ENCODE measurements around the gene MRPL53. TPM values are rescaled to one million over a fixed set of nuclear protein-coding genes. Genes with fewer than 3 reads are reported as not detected.
"Not testable (repeated sequence)": the region's sequence is repeated elsewhere in the genome, so short reads cannot be mapped to it uniquely, and the experiment has no call there.

MRPL53 gene
- total RNA-seq, 2 donors from 2014 or later = 82.4 to 99.4 TPM

- H3K27ac Mint-ChIP-seq = peak overlapping the region; percentile 50 to 70
- DNase-seq (ENCODE audit: low spot score in 2 of 2) = no peak
- H3K36me3 Mint-ChIP-seq = peaks cover 9 to 11% of the 10 kb centered on the region in 2 donors
- H3K9me3 Mint-ChIP-seq = no peaks in the 10 kb centered on the region
- ATAC-seq = no peak
Observed at GRCh38 chr2:74462786-74463105, 9.7 kb downstream of the MRPL53 start.

- ATAC-seq = no peak
- Mint-ChIP-seq H3K27ac (peak overlapping the region in 1 of 2 donors; percentile 50), H3K36me3 (peaks cover 11 to 12% of the 10 kb centered on the region in 2 donors), H3K9me3 (no peaks in the 10 kb centered on the region)
- DNase-seq (ENCODE audit: low spot score in 2 of 2) = no peak
Observed at GRCh38 chr2:74462054-74462785, 10.3 kb downstream of the MRPL53 start.

GRCh38 chr2:74461187-74462053, 11.1 kb downstream of the MRPL53 start:
- no peaks in the 10 kb centered on the region for H3K9me3 Mint-ChIP-seq
- peaks cover 19 to 20% of the 10 kb centered on the region in 2 donors for H3K36me3 Mint-ChIP-seq
- DNase-seq (ENCODE audit: low spot score in 2 of 2) (no peak), ATAC-seq (no peak)
- H3K27ac Mint-ChIP-seq = peak overlapping the region in 1 of 2 donors; percentile 22

DNA sequence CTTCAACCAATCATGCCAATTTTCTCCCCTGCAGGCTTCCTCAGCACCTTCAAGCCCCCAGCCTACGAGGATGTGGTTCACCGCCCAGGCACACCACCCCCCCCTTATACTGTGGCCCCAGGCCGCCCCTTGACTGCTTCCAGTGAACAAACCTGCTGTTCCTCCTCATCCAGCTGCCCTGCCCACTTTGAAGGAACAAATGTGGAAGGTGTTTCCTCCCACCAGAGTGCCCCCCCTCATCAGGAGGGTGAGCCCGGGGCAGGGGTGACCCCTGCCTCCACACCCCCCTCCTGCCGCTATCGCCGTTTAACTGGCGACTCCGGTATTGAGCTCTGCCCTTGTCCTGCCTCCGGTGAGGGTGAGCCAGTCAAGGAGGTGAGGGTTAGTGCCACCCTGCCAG, 12.3 kb downstream of the MRPL53 start:
- not testable (repeated sequence) for H3K9me3 Mint-ChIP-seq, ATAC-seq
- H3K27ac Mint-ChIP-seq = peak overlapping the region; percentile 95

GRCh38 chr2:74459503-74460118, 12.9 kb downstream of the MRPL53 start:
- peaks cover 23 to 29% of the 10 kb centered on the region in 2 donors for H3K36me3 Mint-ChIP-seq
- not testable (repeated sequence) for H3K9me3 Mint-ChIP-seq; DNase-seq (ENCODE audit: low spot score in 2 of 2); ATAC-seq
- H3K27ac Mint-ChIP-seq = peak overlapping the region; percentile 31 to 95

More for the DNA sequence above, 12.3 kb downstream of the MRPL53 start:
- DNase-seq (ENCODE audit: low spot score in 2 of 2) = not testable (repeated sequence)
- H3K36me3 Mint-ChIP-seq = peaks cover 18 to 24% of the 10 kb centered on the region in 2 donors

- ATAC-seq = no peak
- H3K36me3 Mint-ChIP-seq = peaks cover 23 to 33% of the 10 kb centered on the region in 2 donors
Observed at GRCh38 chr2:74458938-74459363, 13.5 kb downstream of the MRPL53 start.

GRCh38 chr2:74458132-74458937, 14.1 kb downstream of the MRPL53 start, which contains the start of gene WBP1:
Gene WBP1, plus strand, starts transcription at chr2:74458438. Its CDS starts 165 bp downstream, at chr2:74458603.
- ATAC-seq (peak; percentile 87 to 88), DNase-seq (ENCODE audit: low spot score in 2 of 2) (peak; percentile 97 to 100)
- H3K27ac Mint-ChIP-seq = peak within 1 kb of the TSS; percentile 95 to 99
- peaks cover 23 to 33% of the 10 kb centered on the region in 2 donors for H3K36me3 Mint-ChIP-seq
- H3K9me3 Mint-ChIP-seq = no peaks in the 10 kb centered on the region

More at GRCh38 chr2:74458938-74459363, 13.5 kb downstream of the MRPL53 start:
- H3K9me3 Mint-ChIP-seq = no peaks in the 10 kb centered on the region
- H3K27ac Mint-ChIP-seq = peak overlapping the region; percentile 95 to 99
- DNase-seq (ENCODE audit: low spot score in 2 of 2) = no peak

GRCh38 chr2:74457549-74458131, 14.8 kb downstream of the MRPL53 start:
- Mint-ChIP-seq H3K27ac (peak overlapping the region; percentile 95 to 99), H3K9me3 (no peaks in the 10 kb centered on the region), H3K36me3 (peaks cover 23 to 33% of the 10 kb centered on the region in 2 donors)
- DNase-seq (ENCODE audit: low spot score in 2 of 2) (peak; percentile 79 to 81), ATAC-seq (peak; percentile 19 to 51)

- ATAC-seq (no peak), DNase-seq (ENCODE audit: low spot score in 2 of 2) (no peak)
- Mint-ChIP-seq H3K36me3 (peaks cover 23 to 33% of the 10 kb centered on the region in 2 donors), H3K9me3 (no peaks in the 10 kb centered on the region), H3K27ac (peak overlapping the region; percentile 94 to 95)
Observed at GRCh38 chr2:74457129-74457548, 15.3 kb downstream of the MRPL53 start.

- peak; percentile 98 for DNase-seq (ENCODE audit: low spot score in 2 of 2)
- Mint-ChIP-seq H3K27ac (peak within 1 kb of the TSS; percentile 95 to 97), H3K9me3 (no peaks in the 10 kb centered on the region), H3K36me3 (peaks cover 23 to 28% of the 10 kb centered on the region in 2 donors)
- ATAC-seq = peak; percentile 57 to 67
Observed at GRCh38 chr2:74454654-74455511, 17.6 kb downstream of the MRPL53 start, which contains the start of gene INO80B. Gene INO80B, plus strand, starts transcription at chr2:74455087. Its CDS starts 30 bp downstream, at chr2:74455117.

DNA sequence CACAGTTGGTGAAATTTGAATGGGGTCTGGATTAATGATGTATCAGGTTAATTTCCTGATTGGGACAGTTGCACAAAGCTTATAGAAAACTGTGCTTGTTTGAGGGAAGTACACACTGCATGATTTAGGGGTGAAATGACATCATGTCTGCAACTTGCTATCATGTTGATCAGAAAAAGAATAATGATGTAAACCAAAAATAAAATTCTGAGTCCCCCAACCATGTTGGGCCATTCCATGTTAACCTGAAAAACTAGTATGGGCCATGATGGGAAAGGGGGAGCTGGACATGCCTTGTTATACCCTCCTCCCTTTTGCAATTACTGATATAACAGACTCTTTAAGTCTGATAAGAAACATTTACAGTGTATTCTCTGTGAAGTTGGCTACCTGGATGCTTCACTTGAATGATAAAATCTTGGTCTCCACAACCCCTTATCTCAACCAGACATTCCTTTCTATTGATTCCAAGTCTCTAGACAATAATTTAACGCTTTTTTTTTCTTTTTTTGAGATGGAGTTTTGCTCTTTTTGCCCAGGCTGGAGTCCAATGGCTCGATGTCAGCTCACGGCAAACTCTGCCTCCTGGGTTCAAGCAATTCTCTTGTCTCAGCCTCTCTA, 21.8 kb downstream of the MRPL53 start:
- no peak for ATAC-seq
- Mint-ChIP-seq H3K36me3 (peaks cover 8 to 12% of the 10 kb centered on the region in 2 donors), H3K9me3 (no peaks in the 10 kb centered on the region), H3K27ac (no peak overlapping the region)
- DNase-seq (ENCODE audit: low spot score in 2 of 2) = no peak

GRCh38 chr2:74448771-74449170, 23.7 kb downstream of the MRPL53 start:
- Mint-ChIP-seq H3K36me3 (no peaks in the 10 kb centered on the region), H3K27ac (no peak overlapping the region), H3K9me3 (no peaks in the 10 kb centered on the region)
- DNase-seq (ENCODE audit: low spot score in 2 of 2) (no peak), ATAC-seq (no peak)

- no peak for DNase-seq (ENCODE audit: low spot score in 2 of 2)
- Mint-ChIP-seq H3K9me3 (no peaks in the 10 kb centered on the region), H3K27ac (no peak overlapping the region), H3K36me3 (peaks cover 0 to 1% of the 10 kb centered on the region in 2 donors)
- ATAC-seq = no peak
Observed at GRCh38 chr2:74447230-74447999, 25.1 kb downstream of the MRPL53 start.

Measured in activated naive CD4-positive, alpha-beta T cell treated with anti-CD3 and anti-CD28 coated beads, Interleukin-2, amount 50 U/mL, for 72 hours (primary cell).